Fibroblast of the conjunctiva (primary cell): ENCODE measurements around the gene OAS1.

ENCODE experiments used
- DNase-seq: peaks from one replicate; pipeline ENCODE4 v3.0.0-alpha.2; 2010; ENCODE audit warnings: low read depth

Gene OAS1

DNA sequence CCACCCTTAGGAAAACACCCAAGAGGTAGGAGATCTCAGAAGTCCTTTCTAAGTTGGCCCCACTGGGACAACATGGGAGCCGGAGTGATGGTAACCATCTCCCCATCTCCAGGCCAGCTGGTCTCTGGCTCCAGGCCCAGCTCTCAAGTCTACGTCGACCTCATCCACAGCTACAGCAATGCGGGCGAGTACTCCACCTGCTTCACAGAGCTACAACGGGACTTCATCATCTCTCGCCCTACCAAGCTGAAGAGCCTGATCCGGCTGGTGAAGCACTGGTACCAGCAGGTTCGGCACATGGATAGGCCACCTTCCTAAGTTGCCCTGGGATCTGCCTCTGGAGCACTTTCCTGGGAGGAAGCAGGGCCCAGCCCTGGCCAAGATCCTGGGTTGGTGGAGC, 60.5 kb downstream of the OAS1 start:
- no peak for DNase-seq

DNA sequence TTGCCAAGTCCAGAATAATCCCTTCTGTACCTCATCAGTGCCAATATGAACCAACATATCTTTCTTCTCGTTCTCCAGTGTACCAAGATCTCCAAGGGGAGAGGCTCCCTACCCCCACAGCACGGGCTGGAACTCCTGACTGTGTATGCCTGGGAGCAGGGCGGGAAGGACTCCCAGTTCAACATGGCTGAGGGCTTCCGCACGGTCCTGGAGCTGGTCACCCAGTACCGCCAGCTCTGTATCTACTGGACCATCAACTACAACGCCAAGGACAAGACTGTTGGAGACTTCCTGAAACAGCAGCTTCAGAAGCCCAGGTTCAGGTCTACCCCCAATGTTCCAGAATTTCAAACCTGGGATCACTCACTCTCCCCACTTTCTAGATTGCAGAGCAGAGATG, 61.1 kb downstream of the OAS1 start:
- no peak for DNase-seq
